GM18507 (cell line): ENCODE results near the gene PWWP2B.

Experiments
- DNase-seq: peaks from one replicate; pipeline ENCODE4 v3.0.0; 2011; ENCODE audit warnings: low read depth; ENCODE audit not compliant: insufficient read length; ENCODE audit errors: extremely low spot score
- FAIRE-seq: peaks from 2 replicates; lab custom pipeline; 2011; peaks lifted over from hg19 to GRCh38; lab: Jason Lieb, UNC

The PWWP2B gene

GRCh38 chr10:132397036-132397541 is at the start of gene PWWP2B:
PWWP2B (plus strand) TSS chr10:132397200; CDS start chr10:132397227, 27 bp downstream.
- FAIRE-seq (no peak), DNase-seq (no peak)

- FAIRE-seq (no peak), DNase-seq (no peak)
Observed at GRCh38 chr10:132347211-132347930, 49.6 kb upstream of the PWWP2B start.

GRCh38 chr10:132347931-132348267 is 49.1 kb upstream of the PWWP2B start:
- FAIRE-seq (no peak), DNase-seq (no peak)

- DNase-seq (no peak), FAIRE-seq (no peak)
Observed at GRCh38 chr10:132349766-132350165, 47.2 kb upstream of the PWWP2B start.

- no peak for FAIRE-seq
- DNase-seq = no peak
Observed at GRCh38 chr10:132350391-132350790, 46.6 kb upstream of the PWWP2B start.

GRCh38 chr10:132350946-132351345 is 46.1 kb upstream of the PWWP2B start:
- FAIRE-seq = no peak

GRCh38 chr10:132351611-132352010 is 45.4 kb upstream of the PWWP2B start:
- DNase-seq = no peak

More at GRCh38 chr10:132350946-132351345, 46.1 kb upstream of the PWWP2B start:
- no peak for DNase-seq

GRCh38 chr10:132352462-132353308 is 44.3 kb upstream of the PWWP2B start:
- DNase-seq = peak; percentile 60
- FAIRE-seq = peak; percentile 48

More at GRCh38 chr10:132351611-132352010, 45.4 kb upstream of the PWWP2B start:
- FAIRE-seq = no peak

GRCh38 chr10:132353456-132354355 is 43.3 kb upstream of the PWWP2B start:
- DNase-seq (no peak), FAIRE-seq (no peak)

- FAIRE-seq (no peak), DNase-seq (no peak)
Observed at GRCh38 chr10:132354356-132355094, 42.5 kb upstream of the PWWP2B start.

GRCh38 chr10:132355297-132355696 is 41.7 kb upstream of the PWWP2B start:
- DNase-seq = no peak
- no peak for FAIRE-seq

GRCh38 chr10:132355754-132356153 is 41.2 kb upstream of the PWWP2B start:
- FAIRE-seq = no peak
- no peak for DNase-seq

GRCh38 chr10:132356621-132357195 is 40.3 kb upstream of the PWWP2B start:
- no peak for FAIRE-seq

GRCh38 chr10:132357286-132358058 is 39.5 kb upstream of the PWWP2B start:
- DNase-seq (no peak), FAIRE-seq (no peak)

More at GRCh38 chr10:132356621-132357195, 40.3 kb upstream of the PWWP2B start:
- no peak for DNase-seq

- FAIRE-seq = no peak
- no peak for DNase-seq
Observed at GRCh38 chr10:132359305-132360040, 37.5 kb upstream of the PWWP2B start.

GRCh38 chr10:132360766-132361447 is 36.1 kb upstream of the PWWP2B start:
- no peak for DNase-seq

More at GRCh38 chr10:132360766-132361447, 36.1 kb upstream of the PWWP2B start:
- FAIRE-seq = no peak
